Activated CD4-positive, alpha-beta T cell treated with anti-CD3 and anti-CD28 coated beads for 1 hour (primary cell): ENCODE measurements around the gene PARVB.

Experiments
- DNase-seq: peaks from one replicate; pipeline ENCODE4 v3.0.0-alpha.2; 2020

The PARVB gene

GRCh38 chr22:44116331-44116730 is 92.2 kb downstream of the PARVB start:
- no peak for DNase-seq

GRCh38 chr22:44116755-44117684 is 92.9 kb downstream of the PARVB start:
- DNase-seq = no peak

- no peak for DNase-seq
These were observed 93.6 kb downstream of the PARVB start for GRCh38 chr22:44117746-44118145.

GRCh38 chr22:44118645-44119315 is 94.7 kb downstream of the PARVB start:
- no peak for DNase-seq

GRCh38 chr22:44119669-44120313 is 95.7 kb downstream of the PARVB start:
- DNase-seq = no peak

GRCh38 chr22:44120314-44120704 is 96.2 kb downstream of the PARVB start:
- no peak for DNase-seq

GRCh38 chr22:44125421-44125820 is 101.3 kb downstream of the PARVB start:
- DNase-seq = no peak

GRCh38 chr22:44126807-44127206 is 102.7 kb downstream of the PARVB start:
- DNase-seq = no peak

GRCh38 chr22:44127356-44127755 is 103.3 kb downstream of the PARVB start:
- DNase-seq = no peak

GRCh38 chr22:44128958-44129618 is 105.0 kb downstream of the PARVB start:
- no peak for DNase-seq

- no peak for DNase-seq
These were observed 105.5 kb downstream of the PARVB start for GRCh38 chr22:44129619-44129976.

GRCh38 chr22:44130076-44130711 is 106.1 kb downstream of the PARVB start:
- no peak for DNase-seq

GRCh38 chr22:44131412-44131811 is 107.3 kb downstream of the PARVB start:
- no peak for DNase-seq

- DNase-seq = no peak
These were observed 108.0 kb downstream of the PARVB start for GRCh38 chr22:44131989-44132685.

GRCh38 chr22:44132724-44133123 is 108.6 kb downstream of the PARVB start:
- DNase-seq = no peak

- DNase-seq = no peak
These were observed 109.1 kb downstream of the PARVB start for GRCh38 chr22:44133161-44133560.

GRCh38 chr22:44133901-44134571 is 109.9 kb downstream of the PARVB start:
- no peak for DNase-seq

- no peak for DNase-seq
These were observed 112.0 kb downstream of the PARVB start for GRCh38 chr22:44136112-44136511.

GRCh38 chr22:44136786-44137185 is 112.7 kb downstream of the PARVB start:
- DNase-seq = no peak

GRCh38 chr22:44137415-44137814 is 113.3 kb downstream of the PARVB start:
- no peak for DNase-seq

GRCh38 chr22:44139773-44140172 is 115.7 kb downstream of the PARVB start:
- no peak for DNase-seq
